ENCODE data around the gene APOH.

The APOH gene

GRCh38 chr17:66235377-66235994 is 6.3 kb upstream of the APOH start:
- TF ChIP-seq CTCF (IDR thresholded peaks at IDR 0.05): no peak
- Histone ChIP-seq H3K4me3 (ENCODE audit: low read depth in 1 of 2, low read length in 1 of 2) (no peak overlapping the region), H3K27me3 (peaks cover 4% of the 10 kb centered on the region), H3K36me3 (no peaks in the 10 kb centered on the region), H3K9me3 (no peaks in the 10 kb centered on the region), H3K4me1 (ENCODE audit: control insufficient read depth in 1 of 2, insufficient read depth in 1 of 2, low read depth in 1 of 2, low read length in 1 of 2) (no peaks in the 10 kb centered on the region), H3K27ac (no peak overlapping the region)

GRCh38 chr17:66234611-66235010 is 5.4 kb upstream of the APOH start:
- Histone ChIP-seq H3K4me1 (ENCODE audit: control insufficient read depth in 1 of 2, insufficient read depth in 1 of 2, low read depth in 1 of 2, low read length in 1 of 2) (no peaks in the 10 kb centered on the region), H3K36me3 (no peaks in the 10 kb centered on the region), H3K4me3 (ENCODE audit: low read depth in 1 of 2, low read length in 1 of 2) (no peak overlapping the region), H3K9me3 (no peaks in the 10 kb centered on the region), H3K27ac (no peak overlapping the region), H3K27me3 (peaks cover 4% of the 10 kb centered on the region)
- TF ChIP-seq CTCF (IDR thresholded peaks at IDR 0.05): no peak

- Histone ChIP-seq H3K4me1 (ENCODE audit: control insufficient read depth in 1 of 2, insufficient read depth in 1 of 2, low read depth in 1 of 2, low read length in 1 of 2) (no peaks in the 10 kb centered on the region), H3K4me3 (ENCODE audit: low read depth in 1 of 2, low read length in 1 of 2) (no peak overlapping the region), H3K9me3 (no peaks in the 10 kb centered on the region), H3K27me3 (peaks cover 5% of the 10 kb centered on the region), H3K36me3 (no peaks in the 10 kb centered on the region), H3K27ac (no peak overlapping the region)
- no peak for TF ChIP-seq CTCF (IDR thresholded peaks at IDR 0.05)
Measured at GRCh38 chr17:66233023-66233753, 4.0 kb upstream of the APOH start.

- TF ChIP-seq CTCF (IDR thresholded peaks at IDR 0.05): no peak
Measured at GRCh38 chr17:66230922-66231591, 1.8 kb upstream of the APOH start.

GRCh38 chr17:66229783-66230538 is 746 bp upstream of the APOH start:
- no peak overlapping the region for H3K27ac ChIP-seq
- H3K27me3 ChIP-seq: peaks cover 7% of the 10 kb centered on the region
- H3K9me3 ChIP-seq: no peaks in the 10 kb centered on the region
- no peak overlapping the region for H3K4me3 ChIP-seq (ENCODE audit: low read depth in 1 of 2, low read length in 1 of 2)
- no peaks in the 10 kb centered on the region for H3K4me1 ChIP-seq (ENCODE audit: control insufficient read depth in 1 of 2, insufficient read depth in 1 of 2, low read depth in 1 of 2, low read length in 1 of 2)
- no peak for TF ChIP-seq CTCF (IDR thresholded peaks at IDR 0.05)
- H3K36me3 ChIP-seq: no peaks in the 10 kb centered on the region

More at GRCh38 chr17:66230922-66231591, 1.8 kb upstream of the APOH start:
- Histone ChIP-seq H3K36me3 (no peaks in the 10 kb centered on the region), H3K4me3 (ENCODE audit: low read depth in 1 of 2, low read length in 1 of 2) (no peak overlapping the region), H3K27ac (no peak overlapping the region), H3K27me3 (peaks cover 7% of the 10 kb centered on the region), H3K9me3 (no peaks in the 10 kb centered on the region), H3K4me1 (ENCODE audit: control insufficient read depth in 1 of 2, insufficient read depth in 1 of 2, low read depth in 1 of 2, low read length in 1 of 2) (no peaks in the 10 kb centered on the region)
